HepG2 (cell line): ENCODE results near the gene RSPH4A. TPM values are rescaled to one million over a fixed set of nuclear protein-coding genes. Genes with fewer than 3 reads are reported as not detected.

Experiments
- GZF1 ChIP-seq: sonication (generic); formaldehyde crosslinking; IDR thresholded peaks from 2 replicates; pipeline ENCODE4 v1.5.1; 2020; ENCODE audit warnings: mild to moderate bottlenecking, missing genetic modification reagents
- IRF2 ChIP-seq: IDR thresholded peaks from 2 replicates; pipeline ENCODE4 v1.6.1; 2018; ENCODE audit warnings: missing genetic modification reagents, missing compliant biosample characterization
- JUN ChIP-seq: sonication (generic); formaldehyde crosslinking; IDR thresholded peaks from 2 replicates; pipeline ENCODE4 v1.4.0; 2020; ENCODE audit warnings: mild to moderate bottlenecking, missing genetic modification reagents
- MAFF ChIP-seq: IDR thresholded peaks from 2 replicates; pipeline ENCODE4 v1.6.1; 2011; ENCODE audit warnings: low read depth, low read length, improper control_type of control experiment
- MTF2 ChIP-seq: sonication (generic); formaldehyde crosslinking; IDR thresholded peaks from 2 replicates; pipeline ENCODE4 v1.5.0; 2020; ENCODE audit warnings: missing genetic modification reagents, borderline replicate concordance
- PCBP1 ChIP-seq: fragments of 200-400 bp; formaldehyde crosslinking; IDR thresholded peaks from 2 replicates; pipeline ENCODE4 v1.6.1; 2017; ENCODE audit warnings: mild to moderate bottlenecking, low read depth, low read length, borderline replicate concordance
- PHF5A ChIP-seq: IDR thresholded peaks from one replicate; pipeline ENCODE4 v1.6.1; 2018; ENCODE audit warnings: low read depth, missing genetic modification reagents; ENCODE audit not compliant: unreplicated experiment
- PHF8 ChIP-seq: sonication (generic); formaldehyde crosslinking; IDR thresholded peaks from 2 replicates; pipeline ENCODE4 v1.5.0; 2020; ENCODE audit warnings: missing genetic modification reagents
- PRPF4 ChIP-seq: fragments of 200-400 bp; formaldehyde crosslinking; IDR thresholded peaks from 2 replicates; pipeline ENCODE4 v1.6.1; 2016; ENCODE audit warnings: low read length, low read depth; ENCODE audit not compliant: poor library complexity, severe bottlenecking
- SATB2 ChIP-seq: sonication (generic); formaldehyde crosslinking; IDR thresholded peaks from 2 replicates; pipeline ENCODE4 v1.5.0; 2020; ENCODE audit warnings: missing genetic modification reagents
- ZNF232 ChIP-seq: sonication (generic); formaldehyde crosslinking; IDR thresholded peaks from 2 replicates; pipeline ENCODE4 v1.4.0; 2020; ENCODE audit warnings: missing genetic modification reagents, borderline replicate concordance
- ZNF367 ChIP-seq: sonication (generic); formaldehyde crosslinking; IDR thresholded peaks from 2 replicates; pipeline ENCODE4 v1.4.0; 2020; ENCODE audit warnings: missing genetic modification reagents, borderline replicate concordance
- ZNF567 ChIP-seq: sonication (generic); formaldehyde crosslinking; IDR thresholded peaks from 2 replicates; pipeline ENCODE4 v1.8.1; 2023; ENCODE audit warnings: mild to moderate bottlenecking, missing genetic modification reagents, borderline replicate concordance
- ZNF614 ChIP-seq: IDR thresholded peaks from 2 replicates; pipeline ENCODE4 v1.6.1; 2018; ENCODE audit warnings: missing biosample characterization, missing genetic modification reagents, inconsistent platforms, borderline replicate concordance
- polyA plus RNA-seq, 8 experiments: library from polyadenylated mRNA; depleted of rRNA in 3 of 8; stranded (reverse) in 7 of 8; unstranded in 1 of 8; fragments of >200 nt; fragmentation: Illumina TruSeq in 4 of 8; extraction: Trizol in 4 of 8; gene quantifications; 2 replicates each; pipeline versions ENCODE4 v1.2.1 to v1.2.3, GENCODE V29; 2011 to 2016; ENCODE audit warnings: low read depth in 4 of 8, missing spikeins in 1 of 8, mixed read lengths in 1 of 8; ENCODE audit not compliant: insufficient read depth in 1 of 8
- total RNA-seq, 5 experiments: library from RNA; depleted of rRNA; stranded (reverse); fragments of >200 nt; fragmentation: Illumina TruSeq; extraction: Trizol; gene quantifications; 2 replicates each; pipeline ENCODE4 v1.2.3, GENCODE V29; 2016; ENCODE audit warnings: low read depth in 1 of 5
- TF ChIP-seq, protein P1 (sequence below): sonication (generic); formaldehyde crosslinking; IDR thresholded peaks from 2 replicates; pipeline ENCODE4 v1.5.1; 2020; ENCODE audit warnings: mild to moderate bottlenecking, missing genetic modification reagents
- TF ChIP-seq, protein P2 (sequence below): sonication (generic); formaldehyde crosslinking; IDR thresholded peaks from 2 replicates; pipeline ENCODE4 v1.5.0; 2020; ENCODE audit warnings: mild to moderate bottlenecking, missing genetic modification reagents
- TF ChIP-seq, protein P3 (sequence below): IDR thresholded peaks from 2 replicates; pipeline ENCODE4 v1.6.1; 2016; ENCODE audit warnings: mild to moderate bottlenecking, missing biosample characterization, missing genetic modification reagents
- TF ChIP-seq, protein P4 (sequence below): sonication (generic); formaldehyde crosslinking; IDR thresholded peaks from 2 replicates; pipeline ENCODE4 v1.4.0; 2020; ENCODE audit warnings: mild to moderate bottlenecking, low read depth, missing genetic modification reagents

RSPH4A gene
- total and polyA plus RNA-seq, 2 of the 13 experiments (the other 11 are each of a cell fraction or from before 2014, with no cell fraction given): 0.24 to 0.40 TPM

DNA sequence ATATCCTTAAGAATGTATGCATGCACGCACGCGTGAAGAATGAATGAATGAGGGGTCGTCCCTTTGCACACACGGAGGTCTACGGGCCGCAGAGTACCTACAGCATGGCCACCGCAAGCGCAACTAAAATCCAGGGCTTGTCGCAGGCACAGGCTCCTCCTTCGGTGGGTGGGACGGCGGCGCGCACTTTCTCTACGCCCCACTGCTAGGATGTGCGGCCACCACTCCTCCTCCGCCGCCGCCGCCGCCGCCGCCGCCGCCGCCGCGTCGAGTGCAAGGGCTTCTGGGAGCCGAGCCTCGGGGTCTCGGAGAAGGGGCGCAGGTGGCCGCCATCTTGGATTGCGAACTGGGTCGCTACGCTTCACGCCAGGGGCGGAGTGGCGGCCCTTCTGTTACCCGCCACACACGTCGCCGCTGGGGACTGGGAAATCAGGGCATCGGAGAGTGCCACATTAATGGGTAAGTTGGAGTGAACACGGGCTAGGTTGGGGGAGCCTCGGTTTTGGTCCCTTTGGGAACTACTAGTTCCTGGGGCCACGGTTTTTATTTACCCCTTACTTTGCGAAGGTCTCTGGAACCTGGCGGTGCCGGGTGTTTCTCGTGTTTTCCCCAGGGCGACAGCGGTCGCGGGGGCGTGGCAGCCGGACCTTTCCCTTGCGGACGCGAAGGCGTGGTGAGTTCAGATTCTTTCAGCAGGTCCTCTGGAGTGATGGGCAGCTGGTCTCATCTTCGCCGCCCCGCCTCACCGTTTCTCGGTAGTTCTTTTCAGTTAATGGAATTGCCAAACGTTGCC, 64.8 kb downstream of the RSPH4A start, which contains the start of gene KPNA5 (continued):
- peak; percentile 86 for TF ChIP-seq IRF2 (CRISPR knock-in tag)
- TF ChIP-seq MTF2 (CRISPR knock-in tag): peak; percentile 35; the same call in 1 of the 2 replicates
- TF ChIP-seq, protein P1, sequence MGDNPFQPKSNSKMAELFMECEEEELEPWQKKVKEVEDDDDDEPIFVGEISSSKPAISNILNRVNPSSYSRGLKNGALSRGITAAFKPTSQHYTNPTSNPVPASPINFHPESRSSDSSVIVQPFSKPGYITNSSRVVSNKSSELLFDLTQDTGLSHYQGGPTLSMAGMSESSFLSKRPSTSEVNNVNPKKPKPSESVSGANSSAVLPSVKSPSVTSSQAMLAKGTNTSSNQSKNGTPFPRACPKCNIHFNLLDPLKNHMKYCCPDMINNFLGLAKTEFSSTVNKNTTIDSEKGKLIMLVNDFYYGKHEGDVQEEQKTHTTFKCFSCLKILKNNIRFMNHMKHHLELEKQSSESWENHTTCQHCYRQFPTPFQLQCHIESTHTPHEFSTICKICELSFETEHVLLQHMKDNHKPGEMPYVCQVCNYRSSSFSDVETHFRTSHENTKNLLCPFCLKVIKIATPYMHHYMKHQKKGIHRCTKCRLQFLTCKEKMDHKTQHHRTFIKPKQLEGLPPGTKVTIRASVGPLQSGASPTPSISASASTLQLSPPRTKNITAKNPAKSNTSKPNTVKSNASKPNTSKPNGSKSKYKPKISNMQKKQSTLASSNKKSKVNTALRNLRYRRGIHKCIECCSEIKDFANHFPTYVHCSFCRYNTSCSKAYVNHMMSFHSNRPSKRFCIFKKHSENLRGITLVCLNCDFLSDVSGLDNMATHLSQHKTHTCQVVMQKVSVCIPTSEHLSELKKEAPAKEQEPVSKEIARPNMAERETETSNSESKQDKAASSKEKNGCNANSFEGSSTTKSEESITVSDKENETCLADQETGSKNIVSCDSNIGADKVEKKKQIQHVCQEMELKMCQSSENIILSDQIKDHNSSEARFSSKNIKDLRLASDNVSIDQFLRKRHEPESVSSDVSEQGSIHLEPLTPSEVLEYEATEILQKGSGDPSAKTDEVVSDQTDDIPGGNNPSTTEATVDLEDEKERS (CRISPR knock-in tag): peak; percentile 75
- TF ChIP-seq, protein P2, sequence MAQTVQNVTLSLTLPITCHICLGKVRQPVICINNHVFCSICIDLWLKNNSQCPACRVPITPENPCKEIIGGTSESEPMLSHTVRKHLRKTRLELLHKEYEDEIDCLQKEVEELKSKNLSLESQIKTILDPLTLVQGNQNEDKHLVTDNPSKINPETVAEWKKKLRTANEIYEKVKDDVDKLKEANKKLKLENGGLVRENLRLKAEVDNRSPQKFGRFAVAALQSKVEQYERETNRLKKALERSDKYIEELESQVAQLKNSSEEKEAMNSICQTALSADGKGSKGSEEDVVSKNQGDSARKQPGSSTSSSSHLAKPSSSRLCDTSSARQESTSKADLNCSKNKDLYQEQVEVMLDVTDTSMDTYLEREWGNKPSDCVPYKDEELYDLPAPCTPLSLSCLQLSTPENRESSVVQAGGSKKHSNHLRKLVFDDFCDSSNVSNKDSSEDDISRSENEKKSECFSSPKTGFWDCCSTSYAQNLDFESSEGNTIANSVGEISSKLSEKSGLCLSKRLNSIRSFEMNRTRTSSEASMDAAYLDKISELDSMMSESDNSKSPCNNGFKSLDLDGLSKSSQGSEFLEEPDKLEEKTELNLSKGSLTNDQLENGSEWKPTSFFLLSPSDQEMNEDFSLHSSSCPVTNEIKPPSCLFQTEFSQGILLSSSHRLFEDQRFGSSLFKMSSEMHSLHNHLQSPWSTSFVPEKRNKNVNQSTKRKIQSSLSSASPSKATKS (CRISPR knock-in tag): 0 out of 2 replicates have a peak, but pooled peaks have one; percentile 36
- TF ChIP-seq PCBP1: no peak
- TF ChIP-seq, protein P3, sequence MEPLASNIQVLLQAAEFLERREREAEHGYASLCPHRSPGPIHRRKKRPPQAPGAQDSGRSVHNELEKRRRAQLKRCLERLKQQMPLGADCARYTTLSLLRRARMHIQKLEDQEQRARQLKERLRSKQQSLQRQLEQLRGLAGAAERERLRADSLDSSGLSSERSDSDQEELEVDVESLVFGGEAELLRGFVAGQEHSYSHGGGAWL (CRISPR knock-in tag): peak; percentile 76; the same call in 1 of the 2 replicates
- TF ChIP-seq ZNF232 (CRISPR knock-in tag): peak; percentile 90; the same call in 1 of the 2 replicates
- TF ChIP-seq PRPF4: no peak
- TF ChIP-seq ZNF567 (CRISPR knock-in tag): peak; percentile 83; the same call in 1 of the 2 replicates
- TF ChIP-seq, protein P4, sequence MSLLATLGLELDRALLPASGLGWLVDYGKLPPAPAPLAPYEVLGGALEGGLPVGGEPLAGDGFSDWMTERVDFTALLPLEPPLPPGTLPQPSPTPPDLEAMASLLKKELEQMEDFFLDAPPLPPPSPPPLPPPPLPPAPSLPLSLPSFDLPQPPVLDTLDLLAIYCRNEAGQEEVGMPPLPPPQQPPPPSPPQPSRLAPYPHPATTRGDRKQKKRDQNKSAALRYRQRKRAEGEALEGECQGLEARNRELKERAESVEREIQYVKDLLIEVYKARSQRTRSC: peak; percentile 91; the same call in 1 of the 2 replicates
- TF ChIP-seq JUN (CRISPR knock-in tag): no peak; the same call in 1 of the 2 replicates
- no peak for TF ChIP-seq PHF5A (CRISPR knock-in tag)
- peak; percentile 95 for TF ChIP-seq ZNF614 (CRISPR knock-in tag)
- 0 out of 2 replicates have a peak, but pooled peaks have one; percentile 33 for TF ChIP-seq SATB2 (CRISPR knock-in tag)
- 0 out of 2 replicates have a peak, but pooled peaks have one; percentile 32 for TF ChIP-seq ZNF367 (CRISPR knock-in tag)
- peak; percentile 94 for TF ChIP-seq PHF8 (CRISPR knock-in tag)
- TF ChIP-seq MAFF: no peak
- TF ChIP-seq GZF1: no peak; the same call in 1 of the 2 replicates
